Measurements from ENCODE around the gene ELOB.

Gene ELOB

GRCh38 chr16:2762711-2763110 is 14.4 kb downstream of the ELOB start:
- no peak for TF ChIP-seq POLR2AphosphoS5 (IDR thresholded peaks at IDR 0.05; ENCODE audit: low read depth, low read length)
- no peak for TF ChIP-seq TAF1 (IDR thresholded peaks at IDR 0.05; ENCODE audit: borderline replicate concordance, low read depth, low read length)
- no peak for TF ChIP-seq POLR2A (IDR thresholded peaks at IDR 0.05; ENCODE audit: low read depth, low read length)
- no peak for FAIRE-seq
- DNase-seq (ENCODE audit: insufficient read length) = no peak

GRCh38 chr16:2761886-2762583 is 15.0 kb downstream of the ELOB start:
- TF ChIP-seq POLR2AphosphoS5 (IDR thresholded peaks at IDR 0.05; ENCODE audit: low read depth, low read length) = no peak
- no peak for TF ChIP-seq TAF1 (IDR thresholded peaks at IDR 0.05; ENCODE audit: borderline replicate concordance, low read depth, low read length)
- TF ChIP-seq POLR2A (IDR thresholded peaks at IDR 0.05; ENCODE audit: low read depth, low read length) = peak; percentile 1; the same call in 1 of the 2 replicates
- FAIRE-seq (no peak), DNase-seq (ENCODE audit: insufficient read length) (no peak)

- no peak for TF ChIP-seq TAF1 (IDR thresholded peaks at IDR 0.05; ENCODE audit: borderline replicate concordance, low read depth, low read length)
- no peak for TF ChIP-seq POLR2A (IDR thresholded peaks at IDR 0.05; ENCODE audit: low read depth, low read length)
- TF ChIP-seq POLR2AphosphoS5 (IDR thresholded peaks at IDR 0.05; ENCODE audit: low read depth, low read length) = no peak
- FAIRE-seq (no peak), DNase-seq (ENCODE audit: insufficient read length) (no peak)
Observed at GRCh38 chr16:2761472-2761871, 15.6 kb downstream of the ELOB start.

GRCh38 chr16:2757344-2757743 is 19.7 kb downstream of the ELOB start:
- no peak for FAIRE-seq
- no peak for TF ChIP-seq TAF1 (IDR thresholded peaks at IDR 0.05; ENCODE audit: borderline replicate concordance, low read depth, low read length)
- no peak for TF ChIP-seq POLR2AphosphoS5 (IDR thresholded peaks at IDR 0.05; ENCODE audit: low read depth, low read length)
- TF ChIP-seq POLR2A (IDR thresholded peaks at IDR 0.05; ENCODE audit: low read depth, low read length) = no peak
- DNase-seq (ENCODE audit: insufficient read length) = no peak

- no peak for TF ChIP-seq TAF1 (IDR thresholded peaks at IDR 0.05; ENCODE audit: borderline replicate concordance, low read depth, low read length)
- TF ChIP-seq POLR2AphosphoS5 (IDR thresholded peaks at IDR 0.05; ENCODE audit: low read depth, low read length) = no peak
- no peak for TF ChIP-seq POLR2A (IDR thresholded peaks at IDR 0.05; ENCODE audit: low read depth, low read length)
- DNase-seq (ENCODE audit: insufficient read length) = no peak
- FAIRE-seq = no peak
Observed at GRCh38 chr16:2756288-2757015, 20.6 kb downstream of the ELOB start.

GRCh38 chr16:2755158-2755557 is 21.9 kb downstream of the ELOB start:
- FAIRE-seq = no peak
- no peak for DNase-seq (ENCODE audit: insufficient read length)
- TF ChIP-seq POLR2AphosphoS5 (IDR thresholded peaks at IDR 0.05; ENCODE audit: low read depth, low read length) = no peak
- TF ChIP-seq POLR2A (IDR thresholded peaks at IDR 0.05; ENCODE audit: low read depth, low read length) = 0 out of 2 replicates have a peak, but pooled peaks have one; percentile 3
- no peak for TF ChIP-seq TAF1 (IDR thresholded peaks at IDR 0.05; ENCODE audit: borderline replicate concordance, low read depth, low read length)

- TF ChIP-seq POLR2A (IDR thresholded peaks at IDR 0.05; ENCODE audit: low read depth, low read length) (no peak; the same call in 1 of the 2 replicates), TAF1 (IDR thresholded peaks at IDR 0.05; ENCODE audit: borderline replicate concordance, low read depth, low read length) (no peak), POLR2AphosphoS5 (IDR thresholded peaks at IDR 0.05; ENCODE audit: low read depth, low read length) (no peak)
- DNase-seq (ENCODE audit: insufficient read length) = no peak
- FAIRE-seq = no peak
Observed at GRCh38 chr16:2753733-2754020, 23.4 kb downstream of the ELOB start.

- FAIRE-seq = no peak
- peak; percentile 78 for DNase-seq (ENCODE audit: insufficient read length)
- TF ChIP-seq TAF1 (IDR thresholded peaks at IDR 0.05; ENCODE audit: borderline replicate concordance, low read depth, low read length) (no peak), POLR2AphosphoS5 (IDR thresholded peaks at IDR 0.05; ENCODE audit: low read depth, low read length) (no peak), POLR2A (IDR thresholded peaks at IDR 0.05; ENCODE audit: low read depth, low read length) (no peak)
Observed at GRCh38 chr16:2752850-2753732, 24.0 kb downstream of the ELOB start.

- FAIRE-seq = peak; percentile 97
- TF ChIP-seq TAF1 (IDR thresholded peaks at IDR 0.05; ENCODE audit: borderline replicate concordance, low read depth, low read length) = peak; percentile 80
- TF ChIP-seq POLR2AphosphoS5 (IDR thresholded peaks at IDR 0.05; ENCODE audit: low read depth, low read length) = peak; percentile 72; the same call in 1 of the 2 replicates
- TF ChIP-seq POLR2A (IDR thresholded peaks at IDR 0.05; ENCODE audit: low read depth, low read length) = peak; percentile 93
Observed at GRCh38 chr16:2752035-2752849, 24.8 kb downstream of the ELOB start, which contains the start of gene SRRM2. SRRM2 (plus strand) TSS chr16:2752638; CDS start chr16:2756365, 3,727 bp downstream.

GRCh38 chr16:2751577-2752034 is 25.5 kb downstream of the ELOB start:
- peak; percentile 36; the same call in 1 of the 2 replicates for TF ChIP-seq POLR2A (IDR thresholded peaks at IDR 0.05; ENCODE audit: low read depth, low read length)
- TF ChIP-seq POLR2AphosphoS5 (IDR thresholded peaks at IDR 0.05; ENCODE audit: low read depth, low read length) = no peak; the same call in 1 of the 2 replicates
- peak; percentile 89 for DNase-seq (ENCODE audit: insufficient read length)
- FAIRE-seq = no peak

More at GRCh38 chr16:2752035-2752849, 24.8 kb downstream of the ELOB start, which contains the start of gene SRRM2:
- peak; percentile 94 for DNase-seq (ENCODE audit: insufficient read length)
